K562 (cell line): ENCODE results near the gene XAB2. TPM values are rescaled to one million over a fixed set of nuclear protein-coding genes. Genes with fewer than 3 reads are reported as not detected.
A peak's percentile ranks its signal among the peaks of the same experiment; 100 is the strongest.

Experiments
- ATAC-seq: fragments of 200-7000 bp; cut with Tn5 transposase; 3 replicates; pipeline ENCODE4 v1.9.1; 2020; ENCODE audit warnings: moderate library complexity
- BruUV-seq: library from RNA; stranded (reverse); fragments of 400-500 nt; replicated peaks from 2 replicates; lab custom pipeline; 2021; lab: Mats Ljungman, UMichigan
- CTCF ChIA-PET: fragments of 300-600 bp; formaldehyde crosslinking; extraction: SDS; loops from one replicate; lab custom pipeline; 2021; ENCODE audit warnings: low intra/inter-chr PET ratio; lab: Yijun Ruan, JAX
- POLR2A ChIA-PET: fragments of 300-600, 350-650 bp; sonication (Branson Sonifier 250); formaldehyde crosslinking; extraction: SDS; loops from one replicate; lab custom pipeline; 2021; ENCODE audit warnings: antibody characterized with exemption, inconsistent platforms; lab: Yijun Ruan, JAX
- DNase-seq, 4 experiments: peaks; one replicate each; pipeline versions ENCODE4 v3.0.0 to v3.0.0-alpha.2; 2011 to 2018; ENCODE audit warnings: low spot score in 3 of 4, mixed read lengths in 3 of 4; ENCODE audit errors: extremely low read depth in 1 of 4
- FAIRE-seq: peaks from 2 replicates; lab custom pipeline; 2011; peaks lifted over from hg19 to GRCh38; lab: Jason Lieb, UNC
- H2AFZ ChIP-seq: 2 replicates; pipeline ENCODE4 v1.6.0; 2011; ENCODE audit warnings: low read depth, low read length, control low read depth, inconsistent platforms
- H3K27ac ChIP-seq: fragments of 200-600 bp; 3 replicates; pipeline ENCODE4 v1.8.0; 2011; ENCODE audit warnings: low read depth, mild to moderate bottlenecking, control low read depth, inconsistent platforms, low read length, moderate library complexity, mixed read lengths; ENCODE audit errors: extremely low read depth
- H3K27me3 ChIP-seq, 2 experiments: fragments of 300-600 bp in 1 of 2; 2 replicates in 1 of 2; 3 replicates in 1 of 2; pipeline versions ENCODE4 v1.6.0 to v1.8.0; 2011; ENCODE audit warnings: inconsistent platforms in 2 of 2, low read length in 2 of 2, mild to moderate bottlenecking in 1 of 2, mixed read lengths in 1 of 2, moderate library complexity in 1 of 2; ENCODE audit not compliant: control insufficient read depth in 2 of 2, insufficient read depth in 2 of 2
- H3K36me3 ChIP-seq: fragments of 300-600 bp; 3 replicates; pipeline ENCODE4 v1.8.0; 2011; ENCODE audit warnings: mild to moderate bottlenecking, low read length, inconsistent platforms; ENCODE audit not compliant: control insufficient read depth, insufficient read depth
- H3K4me1 ChIP-seq, 2 experiments: fragments of 200-600 bp in 1 of 2; replicated peaks in 1 of 2; 2 replicates in 1 of 2; 3 replicates in 1 of 2; pipeline versions ENCODE4 v1.5.1 to v1.8.0; 2011; ENCODE audit warnings: inconsistent platforms in 2 of 2, low read length in 2 of 2, mild to moderate bottlenecking in 1 of 2, mixed read lengths in 1 of 2, moderate library complexity in 1 of 2; ENCODE audit not compliant: control insufficient read depth in 2 of 2, insufficient read depth in 2 of 2
- H3K4me2 ChIP-seq: 2 replicates; pipeline ENCODE4 v1.6.1; 2011; ENCODE audit warnings: low read length, control low read depth, inconsistent platforms, mixed read lengths; ENCODE audit not compliant: insufficient read depth
- H3K4me3 ChIP-seq: fragments of 200-600 bp; sonication (generic), shearing (Covaris generic); 2 replicates; pipeline ENCODE4 v1.5.1; 2016; ENCODE audit warnings: control low read depth, inconsistent platforms
- H3K79me2 ChIP-seq: fragments of 200-600 bp; 3 replicates; pipeline ENCODE4 v1.8.0; 2011; ENCODE audit warnings: low read length, inconsistent platforms; ENCODE audit not compliant: control insufficient read depth, insufficient read depth
- H3K9ac ChIP-seq, 2 experiments: 2 replicates each; pipeline versions ENCODE4 v1.6.0 to v1.6.1; 2011; ENCODE audit warnings: low read depth in 2 of 2, low read length in 2 of 2, control low read depth in 1 of 2, inconsistent platforms in 1 of 2, mild to moderate bottlenecking in 1 of 2, mixed read lengths in 1 of 2; ENCODE audit not compliant: insufficient read depth in 1 of 2
- H3K9me1 ChIP-seq: one replicate; pipeline ENCODE4 v1.6.0; 2011; ENCODE audit warnings: inconsistent platforms, mild to moderate bottlenecking, low read length, moderate library complexity; ENCODE audit not compliant: control insufficient read depth, insufficient read depth
- H3K9me3 ChIP-seq: replicated peaks from 2 replicates; pipeline ENCODE4 v1.5.1; 2011; ENCODE audit warnings: low read depth, low read length, inconsistent platforms; ENCODE audit not compliant: control insufficient read depth, insufficient read depth
- H4K20me1 ChIP-seq: replicated peaks from 2 replicates; pipeline ENCODE4 v1.6.1; 2011; ENCODE audit warnings: low read length, inconsistent platforms, mixed read lengths; ENCODE audit not compliant: control insufficient read depth, insufficient read depth
- FOXM1 ChIP-seq, 2 experiments: fragments of 450-650 bp in 1 of 2; sonication (generic) in 1 of 2; formaldehyde crosslinking in 1 of 2; IDR thresholded peaks; 2 replicates each; pipeline versions ENCODE4 v1.6.1 to v1.9.0; 2017 to 2022; ENCODE audit warnings: low read depth in 2 of 2, mild to moderate bottlenecking in 2 of 2, missing genetic modification reagents in 1 of 2, moderate library complexity in 1 of 2
- RFX1 ChIP-seq: fragments of 450-650 bp; IDR thresholded peaks from 2 replicates; pipeline ENCODE4 v1.6.1; 2016; ENCODE audit warnings: mild to moderate bottlenecking, moderate library complexity
- ZBTB8A ChIP-seq: fragments of 450-650 bp; IDR thresholded peaks from 2 replicates; pipeline ENCODE4 v1.6.1; 2018; ENCODE audit warnings: mild to moderate bottlenecking, moderate library complexity; ENCODE audit not compliant: partially characterized antibody
- ZNF644 ChIP-seq: fragments of 200-800 bp; sonication (Bioruptor generic); IDR thresholded peaks from 2 replicates; pipeline ENCODE4 v1.6.1; 2016; ENCODE audit warnings: low read depth, missing genetic modification characterization, missing compliant biosample characterization
- WGBS: fragments of 100-300 bp; shearing (Covaris generic); methylation state at CpG from one replicate; pipeline ENCODE4 v1.1.6; 2016; ENCODE audit warnings: low coverage, mixed read lengths; ENCODE audit not compliant: insufficient coverage; ENCODE audit errors: missing lambda C conversion rate; 5-methylcytosine and 5-hydroxymethylcytosine counted together
- in situ Hi-C: fragments of 300-500 bp; cut with MboI; formaldehyde crosslinking; loops from 4 replicates; pipeline ENCODE4 v1.15.0; 2018; ENCODE audit warnings: inconsistent platforms, mixed read lengths
- intact Hi-C: fragments of 100-400 bp; cut with micrococcal nuclease; formaldehyde crosslinking; loops from 2 replicates; pipeline ENCODE4 v1.14.2; 2022
- polyA plus RNA-seq, 8 experiments: library from polyadenylated mRNA; depleted of rRNA in 4 of 8; stranded (reverse) in 5 of 8; unstranded in 3 of 8; fragments of >200 nt; fragmentation: Nextera tagmentation in 2 of 8; fragmentation: Illumina TruSeq in 1 of 8; extraction: Ambion mirVana in 2 of 8; extraction: Trizol in 1 of 8; gene quantifications; 2 replicates each; pipeline versions ENCODE4 v1.2.1 to v1.2.3, GENCODE V29; 2011 to 2014; ENCODE audit warnings: inconsistent platforms in 1 of 8, missing spikeins in 1 of 8
- total RNA-seq, 7 experiments: library from RNA; depleted of rRNA in 6 of 7; stranded (reverse); fragments of >200 nt in 6 of 7; fragmentation: Illumina TruSeq in 2 of 7; extraction: Trizol in 2 of 7; gene quantifications; 2 replicates each; pipeline versions ENCODE4 v1.2.1 to v1.2.3, GENCODE V29; 2011 to 2021; ENCODE audit warnings: low replicate concordance in 1 of 7
- TF ChIP-seq, protein P1 (sequence below), 2 experiments: IDR thresholded peaks in 1 of 2; conservative IDR thresholded peaks in 1 of 2; 2 replicates each; pipeline ENCODE4 v1.6.1; 2016; ENCODE audit warnings: low read depth in 2 of 2, mild to moderate bottlenecking in 1 of 2, missing compliant biosample characterization in 1 of 2, missing genetic modification characterization in 1 of 2, moderate library complexity in 1 of 2
- TF ChIP-seq, protein P2 (sequence below): fragments of 450-650 bp; IDR thresholded peaks from 2 replicates; pipeline ENCODE4 v1.6.1; 2016

Gene XAB2
- total and polyA plus RNA-seq, 9 of the 15 experiments (the other 6 are each of a cell fraction or from before 2014, with no cell fraction given), result 0.21 to 58.3 (median 20.0) TPM

DNA sequence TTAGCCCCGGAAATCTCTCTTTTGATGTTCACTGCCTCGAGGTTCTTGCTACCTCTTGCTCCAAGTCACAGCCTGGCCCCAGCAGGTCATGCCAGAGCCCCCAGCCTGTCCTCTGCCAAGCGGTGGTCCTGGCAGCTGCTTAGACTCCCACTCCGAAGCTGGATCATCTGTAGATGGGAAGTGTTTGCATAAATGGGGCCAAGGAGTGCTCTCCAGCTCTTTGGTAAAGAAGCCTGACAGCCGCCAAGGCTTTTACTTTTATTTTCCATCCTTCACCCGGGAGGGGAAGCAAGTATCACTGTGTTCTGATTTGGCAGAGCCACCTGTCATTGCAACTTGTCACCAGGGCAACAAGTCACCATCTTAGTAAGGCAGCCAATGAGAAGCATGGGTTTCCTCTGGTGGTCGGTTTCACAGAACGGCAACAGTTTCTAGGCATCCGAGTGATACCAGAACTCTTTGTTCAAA is 28.9 kb upstream of the XAB2 start:
- in situ Hi-C loops, result no loop called here
- Histone ChIP-seq H3K9me1 (no peaks in the 10 kb centered on the region), H2AFZ (no peak overlapping the region), H3K36me3 (no peaks in the 10 kb centered on the region), H3K79me2 (no peaks in the 10 kb centered on the region), H4K20me1 (no peaks in the 10 kb centered on the region), H3K27ac (no peak overlapping the region), H3K9me3 (no peaks in the 10 kb centered on the region), H3K27me3 (peaks cover 4 to 9% of the 10 kb centered on the region in 2 experiments; a peak in 3 of 5 replicates), H3K4me3 (no peak overlapping the region), H3K4me1 (peaks cover 0 to 6% of the 10 kb centered on the region in 2 experiments; a peak in 2 of 5 replicates), H3K4me2 (no peak overlapping the region), H3K9ac (no peak overlapping the region)
- ATAC-seq (no peak), DNase-seq (no peak), FAIRE-seq (no peak)
- intact Hi-C loops, result no loop called here
- BruUV-seq, result no TSS peak
- ChIA-PET CTCF (no interaction called here), POLR2A (interaction anchor here (0.6 kb wide), 1 partner anchor 14 kb away, joined by 3 read pairs; no protein-coding TSS in a partner anchor)
- 24% methylated on average over 9 of the region's 9 CpGs for WGBS
- TF ChIP-seq ZNF644 (tag), result no peak
- TF ChIP-seq RFX1, result peak; percentile 73
- TF ChIP-seq, protein P1, sequence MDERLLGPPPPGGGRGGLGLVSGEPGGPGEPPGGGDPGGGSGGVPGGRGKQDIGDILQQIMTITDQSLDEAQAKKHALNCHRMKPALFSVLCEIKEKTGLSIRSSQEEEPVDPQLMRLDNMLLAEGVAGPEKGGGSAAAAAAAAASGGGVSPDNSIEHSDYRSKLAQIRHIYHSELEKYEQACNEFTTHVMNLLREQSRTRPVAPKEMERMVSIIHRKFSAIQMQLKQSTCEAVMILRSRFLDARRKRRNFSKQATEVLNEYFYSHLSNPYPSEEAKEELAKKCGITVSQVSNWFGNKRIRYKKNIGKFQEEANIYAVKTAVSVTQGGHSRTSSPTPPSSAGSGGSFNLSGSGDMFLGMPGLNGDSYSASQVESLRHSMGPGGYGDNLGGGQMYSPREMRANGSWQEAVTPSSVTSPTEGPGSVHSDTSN (CRISPR knock-in tag; IDR thresholded peaks at IDR 0.05; ENCODE audit: low read depth), result no peak
- TF ChIP-seq, protein P1 (tag; conservative IDR thresholded peaks at IDR 0.05; ENCODE audit: low read depth), result peak; percentile 35; the same call in 1 of the 2 replicates
- TF ChIP-seq ZBTB8A, result no peak
- no peak for TF ChIP-seq FOXM1 (IDR thresholded peaks at IDR 0.05; ENCODE audit: low read depth)
- TF ChIP-seq FOXM1 (CRISPR knock-in tag; IDR thresholded peaks at IDR 0.05; ENCODE audit: low read depth), result no peak
- TF ChIP-seq, protein P2, sequence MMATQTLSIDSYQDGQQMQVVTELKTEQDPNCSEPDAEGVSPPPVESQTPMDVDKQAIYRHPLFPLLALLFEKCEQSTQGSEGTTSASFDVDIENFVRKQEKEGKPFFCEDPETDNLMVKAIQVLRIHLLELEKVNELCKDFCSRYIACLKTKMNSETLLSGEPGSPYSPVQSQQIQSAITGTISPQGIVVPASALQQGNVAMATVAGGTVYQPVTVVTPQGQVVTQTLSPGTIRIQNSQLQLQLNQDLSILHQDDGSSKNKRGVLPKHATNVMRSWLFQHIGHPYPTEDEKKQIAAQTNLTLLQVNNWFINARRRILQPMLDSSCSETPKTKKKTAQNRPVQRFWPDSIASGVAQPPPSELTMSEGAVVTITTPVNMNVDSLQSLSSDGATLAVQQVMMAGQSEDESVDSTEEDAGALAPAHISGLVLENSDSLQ, result peak; percentile 88
